ENCODE results near the gene DNAAF5. TPM values are rescaled to one million over a fixed set of nuclear protein-coding genes. Genes with fewer than 3 reads are reported as not detected.

The DNAAF5 gene
- total RNA-seq, 1 donor from 2014 or later: 59.7 TPM

DNA sequence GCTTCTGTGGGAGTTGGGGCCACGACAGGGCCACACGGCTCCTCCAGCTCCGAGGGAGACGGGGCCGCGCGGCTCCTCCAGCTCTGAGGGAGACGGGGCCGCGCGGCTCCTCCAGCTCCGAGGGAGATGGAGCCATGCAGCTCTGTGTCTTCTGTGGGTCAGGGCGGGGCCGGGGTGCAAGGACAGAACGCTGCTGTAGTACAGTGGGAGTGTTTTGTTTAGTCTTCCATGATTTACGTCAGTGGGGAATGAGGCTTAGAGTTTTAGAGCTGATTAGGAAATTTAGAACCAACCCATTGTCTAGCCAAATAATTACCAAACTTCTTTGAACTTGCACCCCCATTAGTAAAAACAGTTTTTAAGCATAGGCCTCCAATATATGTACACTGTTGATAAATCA lies 33.5 kb downstream of the DNAAF5 start:
- no peak for DNase-seq (ENCODE audit: low read depth)
- H3K4me3 ChIP-seq (ENCODE audit: low read depth, low read length): no peak overlapping the region
- TF ChIP-seq, protein P1, sequence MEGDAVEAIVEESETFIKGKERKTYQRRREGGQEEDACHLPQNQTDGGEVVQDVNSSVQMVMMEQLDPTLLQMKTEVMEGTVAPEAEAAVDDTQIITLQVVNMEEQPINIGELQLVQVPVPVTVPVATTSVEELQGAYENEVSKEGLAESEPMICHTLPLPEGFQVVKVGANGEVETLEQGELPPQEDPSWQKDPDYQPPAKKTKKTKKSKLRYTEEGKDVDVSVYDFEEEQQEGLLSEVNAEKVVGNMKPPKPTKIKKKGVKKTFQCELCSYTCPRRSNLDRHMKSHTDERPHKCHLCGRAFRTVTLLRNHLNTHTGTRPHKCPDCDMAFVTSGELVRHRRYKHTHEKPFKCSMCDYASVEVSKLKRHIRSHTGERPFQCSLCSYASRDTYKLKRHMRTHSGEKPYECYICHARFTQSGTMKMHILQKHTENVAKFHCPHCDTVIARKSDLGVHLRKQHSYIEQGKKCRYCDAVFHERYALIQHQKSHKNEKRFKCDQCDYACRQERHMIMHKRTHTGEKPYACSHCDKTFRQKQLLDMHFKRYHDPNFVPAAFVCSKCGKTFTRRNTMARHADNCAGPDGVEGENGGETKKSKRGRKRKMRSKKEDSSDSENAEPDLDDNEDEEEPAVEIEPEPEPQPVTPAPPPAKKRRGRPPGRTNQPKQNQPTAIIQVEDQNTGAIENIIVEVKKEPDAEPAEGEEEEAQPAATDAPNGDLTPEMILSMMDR (IDR thresholded peaks at IDR 0.05; ENCODE audit: insufficient read depth, low read length, poor library complexity, severe bottlenecking): no peak
- peaks cover 2% of the 10 kb centered on the region for H3K36me3 ChIP-seq (ENCODE audit: control insufficient read depth, insufficient read depth, low read length)
- H3K27me3 ChIP-seq (ENCODE audit: control insufficient read depth, insufficient read depth, low read length): no peaks in the 10 kb centered on the region

DNA sequence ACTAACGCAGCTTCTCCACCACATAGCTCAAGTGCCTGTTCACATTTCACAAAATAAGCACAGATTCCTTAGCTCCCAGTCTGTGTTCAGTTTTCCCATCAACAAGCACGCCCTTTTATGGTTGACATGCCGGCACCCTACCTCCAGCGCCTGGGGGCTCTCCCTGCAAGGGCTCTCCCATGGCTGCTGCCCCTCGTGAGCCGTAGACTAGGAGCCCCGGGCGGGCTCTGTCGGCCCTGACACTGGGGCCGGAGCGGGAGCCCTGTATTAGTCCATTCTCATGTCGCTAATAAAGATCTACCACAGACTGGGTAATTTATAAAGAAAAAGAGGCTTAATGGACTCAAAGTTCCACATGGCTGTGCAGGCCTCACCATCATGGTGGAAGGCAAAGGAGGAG lies 34.6 kb downstream of the DNAAF5 start:
- Histone ChIP-seq H3K27me3 (ENCODE audit: control insufficient read depth, insufficient read depth, low read length) (no peaks in the 10 kb centered on the region), H3K36me3 (ENCODE audit: control insufficient read depth, insufficient read depth, low read length) (peaks cover 2% of the 10 kb centered on the region), H3K4me3 (ENCODE audit: low read depth, low read length) (no peak overlapping the region)
- no peak for DNase-seq (ENCODE audit: low read depth)
- TF ChIP-seq, protein P1 (IDR thresholded peaks at IDR 0.05; ENCODE audit: insufficient read depth, low read length, poor library complexity, severe bottlenecking): no peak

DNA sequence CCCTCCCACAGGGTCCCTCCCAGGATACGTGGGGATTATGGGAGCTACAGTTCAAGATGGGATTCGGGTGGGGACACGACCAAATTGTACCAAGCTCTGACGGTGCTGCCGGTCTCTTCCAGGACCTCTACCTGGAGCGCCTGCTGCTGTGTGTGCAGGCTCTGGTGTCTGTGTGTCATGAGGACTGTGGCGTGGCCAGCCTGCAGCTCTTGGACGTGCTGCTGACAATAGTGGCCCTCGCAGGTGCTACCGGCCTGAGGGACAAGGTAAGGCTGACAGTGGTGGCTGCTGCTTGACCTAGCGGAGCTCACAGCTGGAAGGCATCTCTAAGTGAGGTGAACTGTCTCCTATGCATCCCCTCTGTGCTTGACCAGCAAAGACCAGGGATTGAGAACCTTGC lies 35.1 kb downstream of the DNAAF5 start:
- H3K4me3 ChIP-seq (ENCODE audit: low read depth, low read length): no peak overlapping the region
- H3K27me3 ChIP-seq (ENCODE audit: control insufficient read depth, insufficient read depth, low read length): no peaks in the 10 kb centered on the region
- peaks cover 2% of the 10 kb centered on the region for H3K36me3 ChIP-seq (ENCODE audit: control insufficient read depth, insufficient read depth, low read length)
- TF ChIP-seq, protein P1 (IDR thresholded peaks at IDR 0.05; ENCODE audit: insufficient read depth, low read length, poor library complexity, severe bottlenecking): no peak
- DNase-seq (ENCODE audit: low read depth): no peak

DNA sequence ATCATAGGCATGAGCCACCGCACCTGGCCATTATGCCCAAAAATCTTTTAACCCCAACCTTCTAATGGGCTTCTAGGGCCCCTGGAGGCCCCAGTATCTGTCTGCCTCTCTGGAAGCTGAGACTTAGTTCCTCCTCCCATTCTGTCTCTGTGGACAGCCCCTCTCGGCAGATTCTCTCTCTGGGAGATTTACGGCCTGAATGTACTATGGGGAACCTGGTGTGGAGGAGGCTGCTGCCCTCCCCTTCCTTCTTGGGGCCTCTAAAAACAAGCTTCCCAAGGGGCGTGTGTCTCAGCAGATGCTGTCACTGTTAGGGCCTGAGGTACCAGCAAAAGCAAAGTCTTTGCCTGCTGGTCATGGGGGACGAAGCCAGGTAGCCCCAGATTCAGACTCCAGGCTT lies 36.4 kb downstream of the DNAAF5 start:
- Histone ChIP-seq H3K27me3 (ENCODE audit: control insufficient read depth, insufficient read depth, low read length) (no peaks in the 10 kb centered on the region), H3K4me3 (ENCODE audit: low read depth, low read length) (no peak overlapping the region), H3K36me3 (ENCODE audit: control insufficient read depth, insufficient read depth, low read length) (peaks cover 2% of the 10 kb centered on the region)
- no peak for DNase-seq (ENCODE audit: low read depth)
- TF ChIP-seq, protein P1 (IDR thresholded peaks at IDR 0.05; ENCODE audit: insufficient read depth, low read length, poor library complexity, severe bottlenecking): no peak

DNA sequence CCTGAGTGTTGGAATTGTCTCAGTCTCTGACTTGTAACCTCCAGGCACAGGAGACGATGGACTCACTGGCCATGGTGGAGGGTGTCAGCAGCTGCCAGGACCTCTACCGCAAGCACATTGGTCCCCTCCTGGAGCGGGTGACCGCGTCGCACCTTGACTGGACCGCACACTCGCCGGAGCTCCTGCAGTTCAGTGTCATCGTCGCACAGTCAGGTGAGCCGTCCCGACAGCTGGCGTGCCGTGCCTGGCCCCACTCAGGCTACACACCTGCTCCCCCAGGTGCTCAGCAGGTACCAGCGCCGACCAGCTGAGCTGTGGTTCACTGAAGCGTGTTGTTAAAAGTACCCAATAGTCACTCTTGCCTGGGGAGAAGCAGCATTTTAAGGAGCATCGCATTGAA lies 37.3 kb downstream of the DNAAF5 start:
- Histone ChIP-seq H3K27me3 (ENCODE audit: control insufficient read depth, insufficient read depth, low read length) (no peaks in the 10 kb centered on the region), H3K4me3 (ENCODE audit: low read depth, low read length) (no peak overlapping the region), H3K36me3 (ENCODE audit: control insufficient read depth, insufficient read depth, low read length) (peaks cover 2% of the 10 kb centered on the region)
- DNase-seq (ENCODE audit: low read depth): no peak
- TF ChIP-seq, protein P1 (IDR thresholded peaks at IDR 0.05; ENCODE audit: insufficient read depth, low read length, poor library complexity, severe bottlenecking): no peak

DNA sequence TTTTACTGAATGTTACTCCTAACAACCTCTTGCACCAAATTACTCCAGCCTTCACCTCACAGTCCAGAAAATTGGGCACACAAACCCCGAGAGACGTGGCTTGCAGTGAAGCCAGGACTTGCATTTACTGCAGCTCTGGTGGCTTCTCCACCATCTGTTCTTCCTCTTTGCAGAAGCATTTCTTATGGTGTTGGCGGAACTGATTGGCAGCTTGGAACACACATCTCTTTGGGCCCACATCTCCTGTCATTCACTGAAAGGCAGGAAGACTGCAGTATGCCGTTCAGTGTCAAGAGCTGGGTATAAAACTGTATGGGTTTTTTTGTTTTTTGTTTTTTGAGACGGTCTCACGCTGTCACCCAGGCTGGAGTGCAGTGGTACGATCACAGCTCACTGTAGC lies 38.9 kb downstream of the DNAAF5 start:
- no peak for DNase-seq (ENCODE audit: low read depth)
- TF ChIP-seq, protein P1 (IDR thresholded peaks at IDR 0.05; ENCODE audit: insufficient read depth, low read length, poor library complexity, severe bottlenecking): no peak
- H3K27me3 ChIP-seq (ENCODE audit: control insufficient read depth, insufficient read depth, low read length): no peaks in the 10 kb centered on the region

More for the DNA sequence above, 38.9 kb downstream of the DNAAF5 start:
- peaks cover 2% of the 10 kb centered on the region for H3K36me3 ChIP-seq (ENCODE audit: control insufficient read depth, insufficient read depth, low read length)
- H3K4me3 ChIP-seq (ENCODE audit: low read depth, low read length): no peak overlapping the region
